Neuronal stem cell (in vitro differentiated cells): ENCODE measurements around the gene MYO5A.

Experiments used
- DNase-seq: peaks from one replicate; pipeline ENCODE4 v3.0.0-alpha.2; 2013; ENCODE audit warnings: low spot score
- H2AFZ ChIP-seq: one replicate; pipeline ENCODE4 v1.6.1; 2013; ENCODE audit warnings: mild to moderate bottlenecking, low read length, inconsistent platforms
- H2AK5ac ChIP-seq: 2 replicates; pipeline ENCODE4 v1.6.1; 2013; ENCODE audit warnings: low read depth, mild to moderate bottlenecking, inconsistent platforms, low read length, moderate library complexity, mixed read lengths
- H2BK120ac ChIP-seq: 2 replicates; pipeline ENCODE4 v1.6.1; 2013; ENCODE audit warnings: low read depth, mild to moderate bottlenecking, inconsistent platforms, low read length, moderate library complexity, mixed read lengths
- H2BK12ac ChIP-seq: one replicate; pipeline ENCODE4 v1.6.1; 2013; ENCODE audit warnings: low read length, inconsistent platforms
- H2BK15ac ChIP-seq: 2 replicates; pipeline ENCODE4 v1.6.1; 2013; ENCODE audit warnings: mild to moderate bottlenecking, low read length, inconsistent platforms, mixed read lengths
- H2BK5ac ChIP-seq: one replicate; pipeline ENCODE4 v1.6.1; 2013; ENCODE audit warnings: inconsistent platforms, mild to moderate bottlenecking, low read length, moderate library complexity
- H3K14ac ChIP-seq: one replicate; pipeline ENCODE4 v1.6.1; 2013; ENCODE audit warnings: low read length, inconsistent platforms
- H3K18ac ChIP-seq: 2 replicates; pipeline ENCODE4 v1.6.1; 2013; ENCODE audit warnings: low read length, inconsistent platforms
- H3K23ac ChIP-seq: 2 replicates; pipeline ENCODE4 v1.6.1; 2013; ENCODE audit warnings: low read depth, mild to moderate bottlenecking, mixed read lengths, low read length, inconsistent platforms; ENCODE audit not compliant: poor library complexity
- H3K27ac ChIP-seq: replicated peaks from 3 replicates; pipeline ENCODE4 v1.5.1; 2013; ENCODE audit warnings: low read length, inconsistent platforms
- H3K27me3 ChIP-seq, 3 experiments: 2 replicates each; pipeline ENCODE4 v1.6.1; 2013; ENCODE audit warnings: low read length in 3 of 3, mild to moderate bottlenecking in 2 of 3, inconsistent platforms in 1 of 3, low read depth in 1 of 3, mixed read lengths in 1 of 3, moderate library complexity in 1 of 3; ENCODE audit not compliant: control insufficient read depth in 3 of 3, insufficient read depth in 3 of 3
- H3K36me3 ChIP-seq, 2 donors: replicated peaks in 1 of 2; 2 replicates each; pipeline ENCODE4 v1.6.1; 2013; ENCODE audit warnings: low read length in 2 of 2; ENCODE audit not compliant: control insufficient read depth in 2 of 2, insufficient read depth in 2 of 2
- H3K4ac ChIP-seq: 2 replicates; pipeline ENCODE4 v1.6.1; 2013; ENCODE audit warnings: inconsistent platforms, mild to moderate bottlenecking, low read length, moderate library complexity
- H3K4me1 ChIP-seq, 2 donors: 1 replicate in 1 of 2; 2 replicates in 1 of 2; pipeline ENCODE4 v1.6.1; 2013; ENCODE audit warnings: low read length in 2 of 2, low read depth in 1 of 2; ENCODE audit not compliant: control insufficient read depth in 2 of 2, insufficient read depth in 1 of 2
- H3K4me2 ChIP-seq: one replicate; pipeline ENCODE4 v1.6.1; 2013; ENCODE audit warnings: mild to moderate bottlenecking, low read length, inconsistent platforms; ENCODE audit not compliant: insufficient read depth, poor library complexity, severe bottlenecking
- H3K4me3 ChIP-seq, 2 donors: 2 replicates each; pipeline ENCODE4 v1.5.1; 2013; ENCODE audit warnings: low read length in 2 of 2, mild to moderate bottlenecking in 2 of 2, inconsistent platforms in 1 of 2, moderate library complexity in 1 of 2
- H3K79me1 ChIP-seq: one replicate; pipeline ENCODE4 v1.6.1; 2013; ENCODE audit warnings: low read depth, mild to moderate bottlenecking, inconsistent platforms, low read length, moderate library complexity
- H3K9ac ChIP-seq: one replicate; pipeline ENCODE4 v1.6.1; 2013; ENCODE audit warnings: mild to moderate bottlenecking, low read depth, low read length, inconsistent platforms; ENCODE audit not compliant: poor library complexity
- H3K9me3 ChIP-seq, 2 donors: replicated peaks in 1 of 2; 2 replicates each; pipeline versions ENCODE3 to v1.6.1; 2013; ENCODE audit warnings: low read length in 2 of 2, mild to moderate bottlenecking in 2 of 2, inconsistent platforms in 1 of 2, low read depth in 1 of 2, mixed read lengths in 1 of 2, moderate library complexity in 1 of 2; ENCODE audit not compliant: control insufficient read depth in 2 of 2, insufficient read depth in 1 of 2
- H4K8ac ChIP-seq: one replicate; pipeline ENCODE4 v1.6.1; 2013; ENCODE audit warnings: low read depth, mild to moderate bottlenecking, inconsistent platforms, low read length, moderate library complexity
- H4K91ac ChIP-seq: one replicate; pipeline ENCODE4 v1.6.1; 2013; ENCODE audit warnings: low read length, low read depth, mild to moderate bottlenecking, inconsistent platforms; ENCODE audit not compliant: poor library complexity
- WGBS, 2 donors: extraction: QIAGEN DNeasy Blood & Tissue Kit; methylation state at CpG; one replicate each; pipeline ENCODE4 v1.1.7; 2013; ENCODE audit warnings: missing lambda C conversion rate in 2 of 2, mixed read lengths in 1 of 2; ENCODE audit not compliant: insufficient read length in 2 of 2, insufficient replicate concordance in 1 of 2; ENCODE audit errors: extremely low coverage in 2 of 2; 5-methylcytosine and 5-hydroxymethylcytosine counted together

MYO5A gene

DNA sequence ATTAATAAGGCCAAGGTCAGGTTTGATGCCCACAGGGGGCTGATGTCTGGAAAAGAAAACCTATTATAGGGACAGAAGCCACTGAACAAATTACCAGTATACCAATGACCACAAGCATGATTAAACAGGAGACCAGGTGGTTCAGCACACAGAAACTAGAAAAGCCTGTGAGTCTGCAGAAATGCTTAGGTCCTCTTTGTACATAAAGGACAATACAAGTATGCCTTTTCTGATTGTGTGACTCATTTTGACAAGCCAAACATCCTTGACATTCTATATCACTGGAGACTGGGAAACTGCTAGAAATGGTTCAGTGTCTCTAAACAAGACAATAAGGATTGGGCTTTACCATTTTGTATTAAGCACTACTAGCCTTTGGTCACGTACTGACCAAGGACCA lies 119.9 kb downstream of the MYO5A start:
- Histone ChIP-seq H2BK120ac (no peak overlapping the region), H3K79me1 (no peaks in the 10 kb centered on the region), H3K4me3 (no peak overlapping the region), H3K4me2 (no peak overlapping the region), H4K91ac (no peak overlapping the region), H4K8ac (no peak overlapping the region), H3K4ac (no peak overlapping the region), H3K18ac (no peak overlapping the region), H2BK15ac (no peak overlapping the region), H2AK5ac (no peak overlapping the region), H3K9ac (no peak overlapping the region), H3K4me1 (no peaks in the 10 kb centered on the region), H3K14ac (no peak overlapping the region), H3K27me3 (no peaks in the 10 kb centered on the region), H2AFZ (no peak overlapping the region), H3K23ac (no peak overlapping the region), H2BK12ac (no peak overlapping the region), H2BK5ac (no peak overlapping the region), H3K9me3 (no peaks in the 10 kb centered on the region), H3K36me3 (peaks cover 0 to 13% of the 10 kb centered on the region in 2 donors), H3K27ac (no peak overlapping the region)
- no peak for DNase-seq
- no CpG with 5 or more reads among the region's 1 CpG for WGBS, 2 donors

DNA sequence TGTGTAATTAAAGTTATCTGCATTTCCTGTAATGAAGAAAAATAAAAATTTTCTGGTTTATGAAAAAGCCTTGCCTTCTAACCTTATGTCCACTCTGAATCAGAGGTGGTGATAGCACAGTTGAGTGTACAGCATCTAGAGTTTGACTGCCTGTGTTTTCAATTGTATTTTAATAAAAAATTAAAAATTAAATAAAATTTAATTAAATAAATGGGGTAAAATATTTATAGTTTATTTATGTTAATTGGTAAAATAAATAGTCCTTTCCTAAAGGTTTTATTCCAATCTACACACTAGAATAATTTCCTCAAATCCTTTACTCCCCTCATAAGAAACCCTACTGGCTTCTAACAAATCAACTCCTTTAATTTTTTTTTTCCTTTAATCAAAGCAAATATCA lies 121.3 kb downstream of the MYO5A start:
- no peak overlapping the region for H3K4ac ChIP-seq
- no peak overlapping the region for H4K8ac ChIP-seq
- no peak for DNase-seq
- peaks cover 0 to 16% of the 10 kb centered on the region in 2 donors for H3K36me3 ChIP-seq
- no peaks in the 10 kb centered on the region for H3K27me3 ChIP-seq
- H3K4me2 ChIP-seq = no peak overlapping the region
- no peak overlapping the region for H3K27ac ChIP-seq
- H2AFZ ChIP-seq = no peak overlapping the region
- H2AK5ac ChIP-seq = no peak overlapping the region
- no peaks in the 10 kb centered on the region for H3K9me3 ChIP-seq
- H3K9ac ChIP-seq = no peak overlapping the region
- H3K4me3 ChIP-seq = no peak overlapping the region
- H2BK12ac ChIP-seq = no peak overlapping the region
- H2BK15ac ChIP-seq = no peak overlapping the region
- no peak overlapping the region for H2BK120ac ChIP-seq
- H3K79me1 ChIP-seq = no peaks in the 10 kb centered on the region
- H3K18ac ChIP-seq = no peak overlapping the region
- no peak overlapping the region for H3K23ac ChIP-seq
- no peaks in the 10 kb centered on the region for H3K4me1 ChIP-seq
- H4K91ac ChIP-seq = no peak overlapping the region
- H2BK5ac ChIP-seq = no peak overlapping the region
- no peak overlapping the region for H3K14ac ChIP-seq

DNA sequence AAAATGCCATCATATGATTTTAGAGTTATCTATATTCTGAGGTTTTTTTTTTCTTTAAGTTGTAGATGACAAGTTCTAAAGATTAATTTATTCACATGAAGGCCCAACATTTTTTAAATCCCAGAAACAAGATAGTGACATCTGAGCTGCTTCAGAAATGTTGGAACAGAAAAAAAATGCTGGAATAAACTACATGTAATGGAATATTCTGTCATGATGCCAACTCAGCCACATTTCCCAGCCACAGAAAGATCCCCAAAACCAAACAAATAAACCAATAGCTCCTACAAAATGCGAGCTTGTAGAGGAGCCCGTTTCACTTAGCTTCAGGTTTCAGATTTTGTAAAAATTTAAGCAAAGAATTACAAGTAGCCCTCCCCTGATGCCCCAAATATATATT lies 122.1 kb downstream of the MYO5A start:
- H3K4me2 ChIP-seq = no peak overlapping the region
- WGBS, 2 donors = no CpG with 5 or more reads among the region's 2 CpGs
- peaks cover 0 to 16% of the 10 kb centered on the region in 2 donors for H3K36me3 ChIP-seq
- H3K4me1 ChIP-seq = no peaks in the 10 kb centered on the region
- no peak overlapping the region for H4K91ac ChIP-seq
- no peak overlapping the region for H2BK12ac ChIP-seq
- no peak overlapping the region for H3K27ac ChIP-seq
- no peak overlapping the region for H3K9ac ChIP-seq
- no peak overlapping the region for H2BK15ac ChIP-seq
- H3K4me3 ChIP-seq = no peak overlapping the region
- H3K4ac ChIP-seq = no peak overlapping the region
- no peak overlapping the region for H2AFZ ChIP-seq
- H3K14ac ChIP-seq = no peak overlapping the region
- DNase-seq = no peak
- no peaks in the 10 kb centered on the region for H3K27me3 ChIP-seq
- H2AK5ac ChIP-seq = no peak overlapping the region
- H3K23ac ChIP-seq = no peak overlapping the region
- no peak overlapping the region for H2BK120ac ChIP-seq
- H2BK5ac ChIP-seq = no peak overlapping the region
- no peaks in the 10 kb centered on the region for H3K79me1 ChIP-seq
- H3K18ac ChIP-seq = no peak overlapping the region
- H4K8ac ChIP-seq = no peak overlapping the region
- no peaks in the 10 kb centered on the region for H3K9me3 ChIP-seq

DNA sequence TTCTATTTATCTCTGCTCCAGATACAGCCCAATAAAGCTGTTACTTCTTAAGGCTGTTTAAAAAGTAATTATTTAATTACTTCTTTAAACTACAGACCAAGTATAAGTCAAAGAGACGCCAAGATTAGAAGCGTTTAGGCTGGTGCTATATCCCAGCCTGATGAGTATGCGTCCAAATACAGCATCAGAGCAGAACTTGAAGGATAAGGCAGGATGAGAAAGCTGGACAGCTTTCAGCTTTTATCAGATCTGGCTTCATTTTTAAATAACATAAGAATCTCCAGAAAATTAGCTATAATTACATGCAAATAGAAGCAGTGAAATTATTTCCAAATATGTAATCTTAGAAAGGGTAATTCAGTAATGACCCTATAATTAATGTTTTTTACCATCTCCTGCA lies 122.8 kb downstream of the MYO5A start:
- no peak overlapping the region for H3K9ac ChIP-seq
- H3K27me3 ChIP-seq = no peaks in the 10 kb centered on the region
- H3K4me2 ChIP-seq = no peak overlapping the region
- H2BK12ac ChIP-seq = no peak overlapping the region
- no peaks in the 10 kb centered on the region for H3K79me1 ChIP-seq
- WGBS, 2 donors = no CpG with 5 or more reads among the region's 3 CpGs
- no peak overlapping the region for H3K4ac ChIP-seq
- no peaks in the 10 kb centered on the region for H3K4me1 ChIP-seq
- no peak overlapping the region for H3K14ac ChIP-seq
- H4K91ac ChIP-seq = no peak overlapping the region
- no peak overlapping the region for H4K8ac ChIP-seq
- H3K18ac ChIP-seq = no peak overlapping the region
- no peak overlapping the region for H3K4me3 ChIP-seq
- no peak for DNase-seq
- H2BK120ac ChIP-seq = no peak overlapping the region
- H3K23ac ChIP-seq = no peak overlapping the region
- no peak overlapping the region for H3K27ac ChIP-seq
- H3K36me3 ChIP-seq = peaks cover 0 to 16% of the 10 kb centered on the region in 2 donors
- no peak overlapping the region for H2BK5ac ChIP-seq
- no peak overlapping the region for H2AFZ ChIP-seq
- no peak overlapping the region for H2BK15ac ChIP-seq
- H2AK5ac ChIP-seq = no peak overlapping the region
- H3K9me3 ChIP-seq = no peaks in the 10 kb centered on the region
